Measurements from ENCODE around the gene KRT80. TPM values are rescaled to one million over a fixed set of nuclear protein-coding genes. Genes with fewer than 3 reads are reported as not detected.

The KRT80 gene
- total and polyA plus RNA-seq, 2 of the 13 experiments (the other 11 are each of a cell fraction or from before 2014, with no cell fraction given), result 0.27 to 0.53 TPM

DNA sequence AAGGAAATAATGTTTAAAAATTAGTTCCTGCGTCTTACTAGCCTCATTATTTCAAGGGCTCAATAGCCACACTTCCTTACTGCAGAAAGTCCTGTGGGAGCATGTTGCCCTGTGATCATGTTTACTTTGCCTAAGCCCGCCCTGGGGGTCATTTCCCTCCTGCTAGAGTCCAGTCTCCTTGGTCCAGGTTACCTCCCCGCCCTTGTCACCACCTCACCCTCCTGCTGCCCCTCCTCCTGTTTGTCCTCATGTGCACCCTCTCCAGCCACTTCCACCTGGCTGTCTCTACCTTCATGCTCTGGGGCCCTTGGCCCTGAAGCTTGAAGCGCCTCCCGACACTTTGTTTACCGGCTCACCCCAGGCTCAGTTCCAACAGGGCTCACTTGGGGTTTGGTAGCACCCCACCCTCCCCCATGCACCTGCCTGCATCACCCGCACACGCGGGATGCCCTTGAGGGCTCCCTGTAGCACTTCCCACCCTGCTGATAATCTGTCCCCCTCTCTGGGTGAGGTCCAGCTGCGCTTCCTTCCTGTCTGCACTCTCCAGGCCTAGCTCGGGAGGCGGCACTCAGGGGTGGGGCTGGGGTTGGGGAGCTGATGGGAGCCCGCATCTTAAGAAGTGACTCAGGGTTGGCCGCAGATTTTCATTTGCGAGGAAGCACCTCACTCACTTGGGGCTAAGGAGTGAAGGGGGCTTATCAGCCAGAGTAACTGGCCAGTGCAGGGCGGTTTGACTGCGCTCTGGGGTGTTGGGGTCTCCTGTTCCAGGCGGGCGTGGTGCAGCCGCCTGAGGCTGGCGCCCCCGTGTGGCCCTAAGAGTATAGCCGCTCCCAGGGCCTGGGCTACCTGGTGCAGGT, 72.2 kb downstream of the KRT80 start (continued):
- TF ChIP-seq SAFB2 (CRISPR knock-in tag; IDR thresholded peaks at IDR 0.05; ENCODE audit: borderline replicate concordance, low read depth), result no peak
- TF ChIP-seq, protein P1, sequence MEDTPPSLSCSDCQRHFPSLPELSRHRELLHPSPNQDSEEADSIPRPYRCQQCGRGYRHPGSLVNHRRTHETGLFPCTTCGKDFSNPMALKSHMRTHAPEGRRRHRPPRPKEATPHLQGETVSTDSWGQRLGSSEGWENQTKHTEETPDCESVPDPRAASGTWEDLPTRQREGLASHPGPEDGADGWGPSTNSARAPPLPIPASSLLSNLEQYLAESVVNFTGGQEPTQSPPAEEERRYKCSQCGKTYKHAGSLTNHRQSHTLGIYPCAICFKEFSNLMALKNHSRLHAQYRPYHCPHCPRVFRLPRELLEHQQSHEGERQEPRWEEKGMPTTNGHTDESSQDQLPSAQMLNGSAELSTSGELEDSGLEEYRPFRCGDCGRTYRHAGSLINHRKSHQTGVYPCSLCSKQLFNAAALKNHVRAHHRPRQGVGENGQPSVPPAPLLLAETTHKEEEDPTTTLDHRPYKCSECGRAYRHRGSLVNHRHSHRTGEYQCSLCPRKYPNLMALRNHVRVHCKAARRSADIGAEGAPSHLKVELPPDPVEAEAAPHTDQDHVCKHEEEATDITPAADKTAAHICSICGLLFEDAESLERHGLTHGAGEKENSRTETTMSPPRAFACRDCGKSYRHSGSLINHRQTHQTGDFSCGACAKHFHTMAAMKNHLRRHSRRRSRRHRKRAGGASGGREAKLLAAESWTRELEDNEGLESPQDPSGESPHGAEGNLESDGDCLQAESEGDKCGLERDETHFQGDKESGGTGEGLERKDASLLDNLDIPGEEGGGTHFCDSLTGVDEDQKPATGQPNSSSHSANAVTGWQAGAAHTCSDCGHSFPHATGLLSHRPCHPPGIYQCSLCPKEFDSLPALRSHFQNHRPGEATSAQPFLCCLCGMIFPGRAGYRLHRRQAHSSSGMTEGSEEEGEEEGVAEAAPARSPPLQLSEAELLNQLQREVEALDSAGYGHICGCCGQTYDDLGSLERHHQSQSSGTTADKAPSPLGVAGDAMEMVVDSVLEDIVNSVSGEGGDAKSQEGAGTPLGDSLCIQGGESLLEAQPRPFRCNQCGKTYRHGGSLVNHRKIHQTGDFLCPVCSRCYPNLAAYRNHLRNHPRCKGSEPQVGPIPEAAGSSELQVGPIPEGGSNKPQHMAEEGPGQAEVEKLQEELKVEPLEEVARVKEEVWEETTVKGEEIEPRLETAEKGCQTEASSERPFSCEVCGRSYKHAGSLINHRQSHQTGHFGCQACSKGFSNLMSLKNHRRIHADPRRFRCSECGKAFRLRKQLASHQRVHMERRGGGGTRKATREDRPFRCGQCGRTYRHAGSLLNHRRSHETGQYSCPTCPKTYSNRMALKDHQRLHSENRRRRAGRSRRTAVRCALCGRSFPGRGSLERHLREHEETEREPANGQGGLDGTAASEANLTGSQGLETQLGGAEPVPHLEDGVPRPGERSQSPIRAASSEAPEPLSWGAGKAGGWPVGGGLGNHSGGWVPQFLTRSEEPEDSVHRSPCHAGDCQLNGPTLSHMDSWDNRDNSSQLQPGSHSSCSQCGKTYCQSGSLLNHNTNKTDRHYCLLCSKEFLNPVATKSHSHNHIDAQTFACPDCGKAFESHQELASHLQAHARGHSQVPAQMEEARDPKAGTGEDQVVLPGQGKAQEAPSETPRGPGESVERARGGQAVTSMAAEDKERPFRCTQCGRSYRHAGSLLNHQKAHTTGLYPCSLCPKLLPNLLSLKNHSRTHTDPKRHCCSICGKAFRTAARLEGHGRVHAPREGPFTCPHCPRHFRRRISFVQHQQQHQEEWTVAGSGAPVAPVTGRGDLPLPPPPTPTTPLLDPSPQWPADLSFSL (CRISPR knock-in tag; IDR thresholded peaks at IDR 0.05), result no peak; the same call in 1 of the 2 replicates
- peak; percentile 11; the same call in 1 of the 2 replicates for TF ChIP-seq MIXL1 (CRISPR knock-in tag; IDR thresholded peaks at IDR 0.05)
- no peak for TF ChIP-seq ZNF7 (CRISPR knock-in tag; IDR thresholded peaks at IDR 0.05)
- TF ChIP-seq, protein P2, sequence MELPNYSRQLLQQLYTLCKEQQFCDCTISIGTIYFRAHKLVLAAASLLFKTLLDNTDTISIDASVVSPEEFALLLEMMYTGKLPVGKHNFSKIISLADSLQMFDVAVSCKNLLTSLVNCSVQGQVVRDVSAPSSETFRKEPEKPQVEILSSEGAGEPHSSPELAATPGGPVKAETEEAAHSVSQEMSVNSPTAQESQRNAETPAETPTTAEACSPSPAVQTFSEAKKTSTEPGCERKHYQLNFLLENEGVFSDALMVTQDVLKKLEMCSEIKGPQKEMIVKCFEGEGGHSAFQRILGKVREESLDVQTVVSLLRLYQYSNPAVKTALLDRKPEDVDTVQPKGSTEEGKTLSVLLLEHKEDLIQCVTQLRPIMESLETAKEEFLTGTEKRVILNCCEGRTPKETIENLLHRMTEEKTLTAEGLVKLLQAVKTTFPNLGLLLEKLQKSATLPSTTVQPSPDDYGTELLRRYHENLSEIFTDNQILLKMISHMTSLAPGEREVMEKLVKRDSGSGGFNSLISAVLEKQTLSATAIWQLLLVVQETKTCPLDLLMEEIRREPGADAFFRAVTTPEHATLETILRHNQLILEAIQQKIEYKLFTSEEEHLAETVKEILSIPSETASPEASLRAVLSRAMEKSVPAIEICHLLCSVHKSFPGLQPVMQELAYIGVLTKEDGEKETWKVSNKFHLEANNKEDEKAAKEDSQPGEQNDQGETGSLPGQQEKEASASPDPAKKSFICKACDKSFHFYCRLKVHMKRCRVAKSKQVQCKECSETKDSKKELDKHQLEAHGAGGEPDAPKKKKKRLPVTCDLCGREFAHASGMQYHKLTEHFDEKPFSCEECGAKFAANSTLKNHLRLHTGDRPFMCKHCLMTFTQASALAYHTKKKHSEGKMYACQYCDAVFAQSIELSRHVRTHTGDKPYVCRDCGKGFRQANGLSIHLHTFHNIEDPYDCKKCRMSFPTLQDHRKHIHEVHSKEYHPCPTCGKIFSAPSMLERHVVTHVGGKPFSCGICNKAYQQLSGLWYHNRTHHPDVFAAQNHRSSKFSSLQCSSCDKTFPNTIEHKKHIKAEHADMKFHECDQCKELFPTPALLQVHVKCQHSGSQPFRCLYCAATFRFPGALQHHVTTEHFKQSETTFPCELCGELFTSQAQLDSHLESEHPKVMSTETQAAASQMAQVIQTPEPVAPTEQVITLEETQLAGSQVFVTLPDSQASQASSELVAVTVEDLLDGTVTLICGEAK (IDR thresholded peaks at IDR 0.05), result no peak
- TF ChIP-seq, protein P2 (CRISPR knock-in tag; IDR thresholded peaks at IDR 0.05), result 0 out of 2 replicates have a peak, but pooled peaks have one; percentile 40
- TF ChIP-seq, protein P3, sequence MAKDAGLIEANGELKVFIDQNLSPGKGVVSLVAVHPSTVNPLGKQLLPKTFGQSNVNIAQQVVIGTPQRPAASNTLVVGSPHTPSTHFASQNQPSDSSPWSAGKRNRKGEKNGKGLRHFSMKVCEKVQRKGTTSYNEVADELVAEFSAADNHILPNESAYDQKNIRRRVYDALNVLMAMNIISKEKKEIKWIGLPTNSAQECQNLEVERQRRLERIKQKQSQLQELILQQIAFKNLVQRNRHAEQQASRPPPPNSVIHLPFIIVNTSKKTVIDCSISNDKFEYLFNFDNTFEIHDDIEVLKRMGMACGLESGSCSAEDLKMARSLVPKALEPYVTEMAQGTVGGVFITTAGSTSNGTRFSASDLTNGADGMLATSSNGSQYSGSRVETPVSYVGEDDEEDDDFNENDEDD (CRISPR knock-in tag; IDR thresholded peaks at IDR 0.05; ENCODE audit: borderline replicate concordance), result peak; percentile 60; the same call in 1 of the 2 replicates
- TF ChIP-seq MXD4 (CRISPR knock-in tag; IDR thresholded peaks at IDR 0.05), result 0 out of 2 replicates have a peak, but pooled peaks have one; percentile 30
